Right lobe of liver (tissue), 6 donors: ENCODE results near the gene MZF1. TPM values are rescaled to one million over a fixed set of nuclear protein-coding genes. Genes with fewer than 3 reads are reported as not detected.

ENCODE experiments used
- ATAC-seq, 4 donors: fragments of 200-7000 bp; cut with Tn5 transposase; one replicate each; pipeline ENCODE4 v1.9.1; 2020; ENCODE audit warnings: mild to moderate bottlenecking in 4 of 4, moderate library complexity in 4 of 4
- DNase-seq, 3 donors: peaks; one replicate each; pipeline ENCODE4 v3.0.0-alpha.2; 2020
- H3K27ac ChIP-seq, 3 donors: fragments of 200-600 bp; one replicate each; pipeline ENCODE4 v1.8.0; 2022
- H3K27me3 ChIP-seq, 2 donors: fragments of 200-600 bp; one replicate each; pipeline ENCODE4 v1.8.0; 2022
- H3K36me3 ChIP-seq, 4 donors: fragments of 200-600 bp; sonication (generic) in 1 of 4; one replicate each; pipeline versions ENCODE4 v1.5.1 to v1.8.0; 2017 to 2022; ENCODE audit warnings: control low read depth in 1 of 4
- H3K4me1 ChIP-seq, 4 donors: fragments of 200-600 bp; sonication (generic) in 1 of 4; one replicate each; pipeline versions ENCODE4 v1.5.1 to v1.8.0; 2017 to 2022; ENCODE audit warnings: control low read depth in 1 of 4
- H3K4me3 ChIP-seq, 3 donors: fragments of 200-600 bp; one replicate each; pipeline ENCODE4 v1.8.0; 2022
- H3K9me3 ChIP-seq, 4 donors: fragments of 200-600 bp; sonication (generic) in 1 of 4; one replicate each; pipeline versions ENCODE4 v1.5.1 to v1.8.0; 2017 to 2022; ENCODE audit warnings: control low read depth in 1 of 4
- POLR2A ChIP-seq: fragments of 450-650 bp; IDR thresholded peaks from one replicate; pipeline ENCODE4 v1.6.1; 2017; ENCODE audit warnings: antibody characterized with exemption, mild to moderate bottlenecking
- WGBS: methylation state at CpG from one replicate; pipeline ENCODE4 v1.1.6; 2018; ENCODE audit warnings: low coverage, low lambda C conversion rate; ENCODE audit not compliant: insufficient coverage; ENCODE audit errors: missing lambda C conversion rate; 5-methylcytosine and 5-hydroxymethylcytosine counted together
- intact Hi-C, 2 donors: fragments of 100-400 bp; cut with DNase I; formaldehyde crosslinking; loops; one replicate each; pipeline versions ENCODE4 v1.11.2 to v1.14.1; 2022
- total RNA-seq, 6 experiments: library from RNA; depleted of rRNA in 2 of 6; stranded (reverse); fragments of >200 nt in 2 of 6; fragmentation: NEBNext Ultra II Directional in 3 of 6; extraction: Animal tissue kit (Norgen Biotek cat#: 25700) in 3 of 6; gene quantifications; one replicate each; pipeline versions ENCODE4 v1.1.0 to v1.2.4, GENCODE V29; 2016 to 2023
- TF ChIP-seq, protein P1 (sequence below), 4 donors: fragments of 200-600 bp in 3 of 4; fragments of 450-650 bp in 1 of 4; IDR thresholded peaks; one replicate each; pipeline versions ENCODE4 v1.5.1 to v1.8.0; 2016 to 2022; ENCODE audit warnings: antibody characterized with exemption in 4 of 4, mild to moderate bottlenecking in 2 of 4
- donor health status: DM: no; HTN: yes; CAD: no.
- donor health status: DM: no; HTN: no; CAD: no.
- donor health status: DM: no; HTN: no; CAD: no.
- donor health status: DM: no; HTN: yes; CAD: no.
- donor health status: DM: no; HTN: yes; CAD: no.

The MZF1 gene
- total RNA-seq, 6 experiments from 2014 or later: 8.2 to 19.9 (median 14.1) TPM

DNA sequence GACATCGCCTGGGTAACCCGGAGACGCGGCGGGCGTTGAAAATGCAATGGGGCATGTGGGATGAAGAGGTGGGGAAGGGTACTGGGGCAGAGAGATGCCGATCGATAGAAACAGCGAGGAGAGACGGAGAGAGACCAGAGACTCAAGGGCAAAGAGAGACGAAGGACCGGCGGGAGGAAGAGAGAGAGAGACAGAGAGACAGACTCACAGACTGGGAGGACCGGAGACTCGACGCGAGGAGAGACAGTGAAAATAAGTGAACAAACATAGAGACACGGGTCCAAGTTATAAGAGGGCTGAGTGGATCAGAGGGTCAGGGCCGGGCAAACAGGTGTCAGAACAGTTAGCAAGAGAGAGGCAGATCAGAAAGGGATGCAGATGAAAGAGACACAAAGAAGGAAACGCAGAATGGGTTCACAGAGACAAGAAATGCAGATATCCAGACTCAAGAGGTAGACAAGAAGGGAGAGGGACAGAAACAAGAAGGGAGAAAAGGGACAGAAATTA lies 576 bp upstream of the MZF1 start:
- intact Hi-C loops: no loop called here
- 1% methylated on average over 20 of the region's 20 CpGs for WGBS
- H3K4me3 ChIP-seq: peak overlapping the region; percentile 67 to 75 (median 73)
- peak overlapping the region; percentile 86 to 96 (median 89) for H3K27ac ChIP-seq
- DNase-seq (no peak), ATAC-seq (no peak)
- no peaks in the 10 kb centered on the region for H3K27me3 ChIP-seq
- peaks cover 0 to 5% (median 0%) of the 10 kb centered on the region in 4 donors for H3K36me3 ChIP-seq
- no peak for TF ChIP-seq POLR2A
- TF ChIP-seq, protein P1, sequence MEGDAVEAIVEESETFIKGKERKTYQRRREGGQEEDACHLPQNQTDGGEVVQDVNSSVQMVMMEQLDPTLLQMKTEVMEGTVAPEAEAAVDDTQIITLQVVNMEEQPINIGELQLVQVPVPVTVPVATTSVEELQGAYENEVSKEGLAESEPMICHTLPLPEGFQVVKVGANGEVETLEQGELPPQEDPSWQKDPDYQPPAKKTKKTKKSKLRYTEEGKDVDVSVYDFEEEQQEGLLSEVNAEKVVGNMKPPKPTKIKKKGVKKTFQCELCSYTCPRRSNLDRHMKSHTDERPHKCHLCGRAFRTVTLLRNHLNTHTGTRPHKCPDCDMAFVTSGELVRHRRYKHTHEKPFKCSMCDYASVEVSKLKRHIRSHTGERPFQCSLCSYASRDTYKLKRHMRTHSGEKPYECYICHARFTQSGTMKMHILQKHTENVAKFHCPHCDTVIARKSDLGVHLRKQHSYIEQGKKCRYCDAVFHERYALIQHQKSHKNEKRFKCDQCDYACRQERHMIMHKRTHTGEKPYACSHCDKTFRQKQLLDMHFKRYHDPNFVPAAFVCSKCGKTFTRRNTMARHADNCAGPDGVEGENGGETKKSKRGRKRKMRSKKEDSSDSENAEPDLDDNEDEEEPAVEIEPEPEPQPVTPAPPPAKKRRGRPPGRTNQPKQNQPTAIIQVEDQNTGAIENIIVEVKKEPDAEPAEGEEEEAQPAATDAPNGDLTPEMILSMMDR (IDR thresholded peaks at IDR 0.05): no peak
- H3K4me1 ChIP-seq: peaks cover 0 to 17% (median 3%) of the 10 kb centered on the region in 4 donors
- H3K9me3 ChIP-seq: no peaks in the 10 kb centered on the region

DNA sequence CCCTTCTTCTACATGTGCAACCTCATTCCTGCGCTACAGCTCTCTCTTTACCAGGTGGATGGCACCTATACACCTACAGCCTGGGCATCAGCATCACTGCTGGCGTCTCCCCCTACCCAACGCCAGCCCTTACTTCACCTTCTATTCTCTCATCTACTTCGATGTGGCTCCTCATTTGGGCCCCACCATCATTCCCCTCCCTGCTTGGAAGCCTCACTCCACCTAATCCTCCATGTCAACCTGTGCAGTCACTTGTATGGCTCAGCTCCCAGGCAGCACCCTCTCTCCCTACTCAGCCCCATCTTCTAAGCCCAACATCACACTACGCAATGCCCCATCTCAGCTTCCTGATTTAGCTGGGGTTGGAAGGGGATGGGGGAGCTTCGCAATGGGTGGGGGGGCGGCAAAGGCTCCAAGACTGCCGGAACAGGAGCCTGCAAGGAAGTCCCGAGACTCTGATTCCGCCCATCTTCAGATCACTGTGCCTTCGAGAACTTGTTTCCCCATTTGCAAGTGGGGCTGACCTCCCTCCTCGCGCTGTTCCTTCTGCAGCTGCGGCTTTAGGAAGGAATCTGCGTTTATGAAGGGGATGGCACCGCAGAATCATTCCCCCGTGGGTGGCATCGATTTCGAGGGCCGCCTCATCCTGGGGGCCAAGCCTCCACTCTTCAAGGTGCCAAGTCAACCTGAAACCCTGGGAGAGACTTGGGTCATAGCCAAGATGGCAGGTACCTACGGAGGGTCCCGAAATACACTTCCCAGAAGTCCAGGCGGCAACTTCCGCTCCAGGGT lies 913 bp downstream of the MZF1 start:
- Histone ChIP-seq H3K36me3 (peaks cover 0 to 6% (median 0%) of the 10 kb centered on the region in 4 donors), H3K9me3 (no peaks in the 10 kb centered on the region), H3K4me3 (peak overlapping the region; percentile 67 to 75 (median 73)), H3K27ac (peak overlapping the region; percentile 86 to 96 (median 89)), H3K27me3 (no peaks in the 10 kb centered on the region), H3K4me1 (peaks cover 0 to 17% (median 3%) of the 10 kb centered on the region in 4 donors)
- 64% methylated on average over 13 of the region's 24 CpGs for WGBS
- intact Hi-C loops: no loop called here
- TF ChIP-seq POLR2A: no peak
- TF ChIP-seq, protein P1 (IDR thresholded peaks at IDR 0.05): no peak
- no peak for DNase-seq
- no peak for ATAC-seq

DNA sequence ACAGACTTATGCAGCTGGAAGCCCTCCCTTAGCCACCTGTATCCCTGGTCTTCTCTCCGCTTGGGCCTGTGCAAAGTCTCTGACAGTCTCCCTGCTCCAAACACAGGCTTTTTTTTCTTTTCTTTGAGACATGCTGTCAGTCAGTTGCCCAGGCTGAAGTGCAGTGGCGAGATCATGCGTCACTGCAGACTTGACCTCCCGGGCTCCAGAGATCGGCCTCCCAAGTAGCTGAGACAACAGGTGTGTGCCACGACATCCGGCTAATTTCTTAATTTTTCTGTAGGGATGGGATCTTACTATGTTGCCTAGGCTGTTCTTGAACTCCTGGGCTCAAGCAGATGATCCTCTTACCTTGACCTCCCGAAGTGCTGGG lies 1.6 kb downstream of the MZF1 start:
- 95% methylated on average over 7 of the region's 8 CpGs for WGBS
- peak in 2 of 3 donors; percentile 20 to 31 for DNase-seq
- ATAC-seq: no peak
- H3K36me3 ChIP-seq: peaks cover 0 to 10% (median 0%) of the 10 kb centered on the region in 4 donors
- TF ChIP-seq, protein P1 (IDR thresholded peaks at IDR 0.05): no peak
- TF ChIP-seq POLR2A: no peak
- no peaks in the 10 kb centered on the region for H3K27me3 ChIP-seq
- intact Hi-C loops: no loop called here
- H3K4me1 ChIP-seq: peaks cover 0 to 17% (median 3%) of the 10 kb centered on the region in 4 donors
- H3K4me3 ChIP-seq: no peak overlapping the region
- no peaks in the 10 kb centered on the region for H3K9me3 ChIP-seq
- no peak overlapping the region for H3K27ac ChIP-seq

GRCh38 chr19:58570770-58571574 lies 2.2 kb downstream of the MZF1 start:
- H3K4me1 ChIP-seq: peaks cover 0 to 17% (median 3%) of the 10 kb centered on the region in 4 donors
- peak; percentile 28 to 58 (median 48) for DNase-seq
- WGBS: 95% methylated on average over 7 of the region's 25 CpGs
- H3K27me3 ChIP-seq: no peaks in the 10 kb centered on the region
- intact Hi-C loops: no loop called here
- H3K36me3 ChIP-seq: peaks cover 0 to 10% (median 0%) of the 10 kb centered on the region in 4 donors
- H3K9me3 ChIP-seq: no peaks in the 10 kb centered on the region
- no peak overlapping the region for H3K27ac ChIP-seq
- no peak overlapping the region for H3K4me3 ChIP-seq
- TF ChIP-seq, protein P1 (IDR thresholded peaks at IDR 0.05): no peak
- no peak for TF ChIP-seq POLR2A
- ATAC-seq: no peak
